ENCODE data around the gene OGDHL.
A peak's percentile ranks its signal among the peaks of the same experiment; 100 is the strongest.
"Not testable (repeated sequence)": the region's sequence is repeated elsewhere in the genome, so short reads cannot be mapped to it uniquely, and the experiment has no call there.

The OGDHL gene

GRCh38 chr10:49738616-49739360 lies 23.3 kb downstream of the OGDHL start:
- DNase-seq = no peak

DNA sequence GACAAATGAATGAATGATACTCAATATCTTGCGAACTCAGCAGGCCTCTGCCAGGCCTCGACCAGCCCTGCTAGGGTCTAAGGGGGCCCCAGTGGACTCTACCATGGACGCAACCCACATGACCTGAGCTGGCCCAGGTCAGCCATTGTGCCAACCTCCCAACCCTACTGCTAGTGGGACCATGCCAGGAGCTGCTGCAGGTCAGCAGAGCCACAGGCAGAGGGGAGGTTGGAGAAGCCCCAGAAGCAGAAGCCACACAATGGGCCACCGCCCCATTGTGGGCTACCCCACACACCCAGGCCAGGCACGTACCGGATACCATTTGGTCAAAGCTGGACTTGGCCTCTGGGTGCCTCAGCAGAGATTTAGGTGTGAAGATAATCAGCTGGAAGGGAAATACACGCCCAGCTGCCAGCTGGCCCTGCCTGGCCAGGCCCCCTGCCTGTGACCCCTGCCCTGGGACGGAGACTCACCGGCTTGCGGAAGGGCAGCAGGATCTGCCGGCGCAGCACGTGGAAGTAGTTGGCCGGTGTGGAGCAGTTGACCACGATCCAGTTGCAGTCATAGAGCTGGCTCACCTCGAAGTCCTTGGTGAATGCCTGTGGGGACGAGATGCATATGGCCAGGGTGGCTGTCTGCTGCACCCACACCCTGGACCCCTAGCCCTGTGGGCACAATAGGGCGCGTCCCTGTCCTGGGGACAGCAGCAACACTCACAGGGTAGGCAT lies 24.5 kb downstream of the OGDHL start:
- no peak for DNase-seq

DNA sequence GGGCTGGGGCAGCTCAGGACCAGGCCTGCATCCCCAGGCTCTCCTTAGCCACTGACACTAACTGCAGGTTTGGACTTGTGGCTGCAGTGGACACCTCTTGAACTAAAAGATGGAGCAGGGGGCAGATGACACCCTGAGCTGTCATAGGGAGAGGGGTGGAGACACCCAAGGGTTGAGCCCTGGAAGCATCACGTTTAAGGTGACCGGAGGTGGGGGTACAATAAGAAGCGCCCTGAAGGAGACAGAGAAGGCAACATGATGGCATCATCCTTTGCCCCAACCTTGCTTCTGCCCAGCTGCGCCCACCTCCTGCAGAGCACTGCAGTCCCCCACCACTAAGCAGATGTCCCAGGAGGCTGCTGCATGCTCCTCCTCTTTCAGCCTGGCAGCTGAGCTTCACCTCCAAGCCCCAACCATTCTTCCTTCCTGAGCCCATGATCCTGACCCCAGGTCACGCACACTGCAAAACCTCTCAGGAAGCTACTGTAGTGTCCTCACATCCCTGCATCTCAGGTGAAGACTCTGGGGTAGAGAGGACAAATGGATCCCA lies 25.5 kb downstream of the OGDHL start:
- DNase-seq = no peak

DNA sequence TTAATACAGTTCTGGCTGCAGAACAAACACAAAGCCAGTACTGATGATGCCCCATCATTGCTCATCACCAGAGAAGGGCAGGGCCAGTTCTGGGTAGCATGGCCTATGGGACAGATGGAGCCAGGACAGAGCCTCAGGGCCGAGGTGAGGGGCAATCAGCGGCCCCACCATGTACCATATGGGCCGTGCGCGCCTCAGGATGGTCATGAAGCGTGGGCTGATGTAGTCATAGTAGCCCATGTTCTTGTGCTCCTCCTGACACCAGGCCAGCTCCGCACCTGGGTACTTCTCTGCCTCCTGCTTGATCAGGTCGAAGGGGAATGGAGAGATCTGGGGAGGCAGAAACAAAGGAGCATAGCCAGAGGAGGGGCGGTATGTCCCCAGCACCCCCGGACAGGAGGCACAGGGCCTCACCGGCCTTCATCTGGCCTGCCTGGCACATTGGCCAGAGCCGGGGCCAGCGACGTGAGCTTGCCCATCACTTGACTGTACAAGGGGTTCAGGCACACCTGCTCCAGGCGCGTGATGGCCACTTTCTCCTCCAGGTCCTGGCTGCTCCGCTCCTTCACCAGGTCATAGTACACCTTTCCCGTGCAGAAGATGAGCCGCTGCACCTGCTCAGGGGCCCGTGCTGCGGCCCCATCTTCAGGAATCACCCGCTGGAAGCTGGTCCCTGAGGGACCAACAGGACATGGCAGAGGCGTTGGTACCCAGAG lies 26.1 kb downstream of the OGDHL start:
- no peak for DNase-seq

- no peak for DNase-seq
Observed at GRCh38 chr10:49735161-49735560, 27.0 kb downstream of the OGDHL start.

DNA sequence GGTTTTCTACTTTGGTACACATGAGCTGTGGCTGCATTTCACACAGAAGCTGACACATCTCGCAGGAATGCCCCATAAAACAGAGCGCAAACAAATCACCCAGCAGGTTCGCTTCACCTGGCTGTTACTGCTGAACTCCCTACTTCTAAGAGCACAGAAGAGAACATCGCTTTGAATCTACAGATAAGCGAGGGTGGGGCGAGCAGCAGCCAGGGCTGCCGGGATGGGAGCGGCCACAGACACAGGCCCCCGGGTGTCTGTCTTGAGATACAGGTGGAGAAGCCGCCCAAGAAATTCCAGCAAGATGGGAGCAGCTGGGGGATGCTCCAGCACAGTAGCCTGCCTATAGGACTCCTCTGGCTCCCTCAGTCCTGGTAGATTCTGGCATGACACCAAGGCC lies 27.4 kb downstream of the OGDHL start:
- DNase-seq = no peak

GRCh38 chr10:49733866-49734265 lies 28.3 kb downstream of the OGDHL start:
- no peak for DNase-seq

DNA sequence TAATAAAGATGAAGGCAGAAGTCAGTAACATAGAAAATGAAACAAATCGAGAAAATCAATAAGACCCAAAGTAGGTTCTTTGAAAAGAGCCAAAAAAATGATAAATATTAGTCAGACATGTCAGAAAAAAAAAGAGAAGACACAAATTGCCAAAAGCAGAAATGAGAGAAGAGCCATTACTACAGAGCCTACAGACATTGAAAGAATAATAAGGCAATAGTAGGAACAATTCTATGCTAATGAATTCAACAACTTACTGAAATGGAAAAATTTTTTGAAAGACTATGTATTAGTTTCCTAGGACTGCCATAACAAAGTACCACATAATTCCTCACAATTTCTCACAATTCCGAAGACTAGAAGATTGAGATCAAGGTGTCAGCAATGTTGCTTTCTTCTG lies 35.5 kb downstream of the OGDHL start:
- no peak for DNase-seq

DNA sequence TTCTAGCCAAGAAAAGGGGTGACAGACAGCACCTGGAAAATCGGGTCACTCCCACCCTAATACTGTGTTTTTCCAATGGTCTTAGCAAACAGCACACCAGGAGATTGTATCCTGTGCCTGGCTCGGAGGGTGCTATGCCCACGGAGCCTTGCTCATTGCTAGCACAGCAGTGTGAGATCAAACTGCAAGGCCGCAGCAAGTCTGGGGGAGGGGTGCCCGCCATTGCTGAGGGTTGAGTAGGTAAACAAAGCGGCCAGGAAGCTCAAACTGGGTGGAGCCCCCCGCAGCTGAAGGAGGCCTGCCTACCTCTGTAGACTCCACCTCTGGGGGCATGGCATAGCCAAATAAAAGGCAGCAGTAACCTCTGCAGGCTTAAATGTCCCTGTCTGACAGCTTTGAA lies 47.0 kb downstream of the OGDHL start:
- DNase-seq = not testable (repeated sequence)

GRCh38 chr10:49713266-49713665 lies 48.9 kb downstream of the OGDHL start:
- DNase-seq = no peak

DNA sequence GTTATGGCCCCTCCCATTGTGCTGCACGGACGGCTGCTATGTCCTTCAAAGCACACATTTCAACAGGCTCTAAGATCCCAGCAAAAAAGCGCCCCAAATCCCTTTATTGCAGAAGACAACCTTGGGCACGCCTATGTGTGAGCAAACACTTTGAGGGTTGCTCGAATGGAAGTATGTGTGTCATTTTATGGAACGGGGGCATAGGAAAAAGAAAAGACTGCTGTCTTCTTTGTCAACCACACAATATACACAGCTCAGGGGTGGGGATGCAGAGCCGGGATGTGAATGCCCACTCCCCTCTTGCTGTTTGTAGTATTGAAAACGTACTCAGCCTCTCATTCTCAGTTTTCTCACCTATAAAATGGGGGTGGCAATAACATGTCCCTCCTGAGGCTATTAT lies 50.6 kb downstream of the OGDHL start:
- DNase-seq = no peak

DNA sequence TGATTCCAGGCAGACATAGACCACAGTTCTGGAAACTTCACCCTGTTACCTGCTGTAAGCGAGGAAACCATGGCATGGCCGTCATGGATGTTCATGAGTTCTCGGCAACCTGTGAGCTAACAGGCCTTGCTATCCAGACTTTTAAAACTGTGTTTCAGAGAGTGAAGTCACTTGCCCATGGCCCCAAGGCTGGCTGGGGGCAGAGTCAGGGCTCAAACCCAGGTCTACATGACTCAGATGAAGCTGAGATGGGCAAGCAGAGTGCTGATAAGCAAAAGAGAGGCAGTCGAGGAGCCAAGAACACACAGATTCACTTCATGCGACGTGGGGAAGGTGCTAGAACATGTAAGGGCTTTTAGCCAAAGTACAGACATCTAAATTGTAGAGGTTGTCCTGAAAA lies 51.2 kb downstream of the OGDHL start:
- DNase-seq = no peak

- no peak for DNase-seq
Observed at GRCh38 chr10:49709934-49710333, 52.2 kb downstream of the OGDHL start.

- DNase-seq = no peak
Observed at GRCh38 chr10:49707585-49707984, 54.5 kb downstream of the OGDHL start.

DNA sequence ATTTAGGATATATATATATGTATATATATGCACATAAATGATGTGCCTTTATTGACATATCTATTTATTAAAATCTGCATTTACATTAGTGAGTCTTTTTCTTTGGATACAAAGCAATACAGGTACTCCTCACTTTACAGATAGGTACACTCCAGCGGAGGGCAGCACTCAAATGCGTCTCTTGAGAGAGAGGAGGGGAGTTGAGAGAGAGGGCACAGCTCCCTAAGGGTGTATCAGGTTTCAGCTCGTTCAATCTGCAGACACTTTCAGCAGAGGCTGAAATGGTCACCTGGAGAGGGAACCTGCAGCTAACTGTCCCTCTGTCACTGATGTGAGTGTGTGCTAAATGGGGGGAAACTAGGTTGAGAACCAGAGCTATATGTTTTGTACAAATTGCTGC lies 61.1 kb downstream of the OGDHL start:
- DNase-seq = peak; percentile 9

DNA sequence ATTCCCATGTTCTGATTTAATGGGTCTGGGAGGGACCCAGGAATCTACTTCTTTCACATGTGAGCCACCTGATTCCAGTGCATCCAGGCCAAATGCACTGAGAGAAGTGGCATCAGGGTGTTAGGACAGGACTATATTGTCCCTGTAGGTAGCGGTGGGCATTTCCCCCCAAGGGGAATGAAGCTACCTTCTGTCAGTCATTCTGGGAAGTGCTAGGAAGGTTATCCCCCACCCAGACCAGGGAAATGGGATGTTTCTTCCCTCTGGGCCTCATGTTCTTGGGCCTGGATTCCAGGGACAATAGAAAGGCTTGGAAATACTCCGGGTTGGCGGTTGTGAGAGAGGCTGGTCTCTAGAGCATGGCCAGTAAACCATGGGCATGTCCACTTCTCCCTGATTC lies 61.9 kb downstream of the OGDHL start:
- no peak for DNase-seq

DNA sequence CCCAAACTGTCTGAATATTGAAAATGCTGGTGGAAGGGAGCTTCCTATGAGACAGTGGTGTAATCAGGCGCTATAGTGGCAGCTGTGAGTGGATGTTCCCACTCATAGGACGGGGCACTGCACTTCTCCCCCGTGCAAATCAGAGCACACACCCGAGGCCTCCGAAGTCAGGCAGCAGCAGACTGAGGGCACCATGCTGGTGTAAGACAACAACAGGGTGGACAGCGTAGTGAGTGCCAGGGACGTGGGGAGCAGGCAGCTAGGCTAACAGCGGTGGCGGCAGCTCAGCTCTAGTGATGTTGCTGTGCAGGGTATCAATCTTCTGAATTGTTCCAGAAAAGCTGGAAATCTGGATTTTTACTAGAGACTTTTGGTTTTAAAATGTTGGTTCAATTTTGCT lies 63.4 kb downstream of the OGDHL start:
- DNase-seq = no peak

DNA sequence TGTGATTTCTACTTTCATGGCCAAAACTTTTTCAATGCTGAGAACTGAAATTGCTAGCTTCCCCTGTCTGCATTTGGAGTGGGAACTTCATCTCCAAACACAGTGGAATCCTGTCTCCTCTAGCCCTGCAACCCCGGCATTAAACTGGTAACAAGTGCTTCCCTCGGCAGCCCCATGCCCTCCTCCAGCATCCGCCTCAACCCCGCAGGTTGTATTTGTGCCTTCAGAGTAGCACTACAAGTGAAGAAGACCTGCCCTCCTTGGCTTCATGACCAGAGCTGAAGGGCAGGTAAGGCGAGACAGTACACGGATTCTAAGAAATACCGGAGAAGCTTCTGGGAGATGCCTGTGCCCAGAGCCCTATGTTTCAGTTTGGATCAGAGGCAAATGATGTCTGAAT lies 65.8 kb downstream of the OGDHL start:
- no peak for DNase-seq

GRCh38 chr10:49694466-49694865 lies 67.7 kb downstream of the OGDHL start:
- DNase-seq = no peak

DNA sequence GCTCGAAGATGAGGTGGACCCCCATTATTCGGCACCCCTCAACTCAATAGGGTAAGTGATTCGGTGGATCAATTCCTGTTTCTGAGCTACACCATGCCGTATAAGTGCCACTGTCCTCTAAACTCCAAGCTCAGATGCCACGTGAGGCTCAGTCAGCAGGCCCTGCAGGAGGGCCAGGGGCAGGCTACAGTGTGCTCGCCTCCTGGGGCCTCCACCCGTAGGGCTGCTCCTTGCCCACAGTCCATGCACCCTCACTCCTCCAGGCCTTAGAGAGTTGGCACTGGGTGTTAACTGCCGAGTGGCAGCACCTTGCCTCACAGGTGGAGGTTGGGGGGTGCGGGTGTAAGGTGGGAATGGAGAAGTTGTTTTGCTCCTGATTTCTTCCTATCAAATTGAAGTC lies 70.5 kb downstream of the OGDHL start:
- no peak for DNase-seq

DNA sequence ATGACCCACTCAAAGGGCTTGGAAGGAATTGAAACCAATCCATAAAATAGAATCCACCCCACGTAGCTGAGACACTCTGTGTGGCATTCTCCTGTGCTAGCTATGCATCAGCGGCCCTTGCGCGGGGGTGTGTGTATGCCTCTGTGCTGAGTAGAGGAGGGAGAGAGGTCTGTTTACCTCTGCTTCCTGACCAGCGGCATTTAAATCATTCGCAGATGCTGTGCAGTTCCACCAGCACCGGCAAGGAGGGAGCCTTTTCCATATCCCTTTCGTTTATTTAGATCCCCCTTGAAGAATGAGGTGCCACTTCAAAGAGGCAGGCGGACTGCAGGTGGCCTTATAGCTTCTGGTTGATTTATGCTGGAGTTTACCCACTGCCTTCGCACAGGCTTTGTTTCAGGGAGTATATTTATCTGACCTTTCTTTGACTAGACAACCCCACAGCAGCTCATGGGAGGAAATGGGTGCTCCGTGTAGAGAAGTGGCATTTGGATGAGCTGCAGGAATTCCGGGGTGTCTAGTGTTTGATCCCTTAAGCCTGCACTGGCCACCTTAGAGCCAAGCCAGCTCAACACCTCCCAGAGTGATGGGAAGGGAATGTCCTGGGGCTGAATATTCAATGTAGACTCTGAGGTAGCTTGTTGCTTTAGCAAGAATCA lies 71.3 kb downstream of the OGDHL start:
- DNase-seq = no peak

- no peak for DNase-seq
Observed at GRCh38 chr10:49689882-49690510, 72.1 kb downstream of the OGDHL start.

- no peak for DNase-seq
Observed at GRCh38 chr10:49688920-49689319, 73.2 kb downstream of the OGDHL start.

All from NCI-H2029 treated with DMSO at 0.1 percent for 48 hours (cell line).